ENCODE results near the gene PRSS36. TPM values are rescaled to one million over a fixed set of nuclear protein-coding genes. Genes with fewer than 3 reads are reported as not detected.

Gene PRSS36
- total and polyA plus RNA-seq, 9 of the 15 experiments (the other 6 are each of a cell fraction or from before 2014, with no cell fraction given): 0.09 to 1.2 (median 0.54) TPM; not detected in 2

DNA sequence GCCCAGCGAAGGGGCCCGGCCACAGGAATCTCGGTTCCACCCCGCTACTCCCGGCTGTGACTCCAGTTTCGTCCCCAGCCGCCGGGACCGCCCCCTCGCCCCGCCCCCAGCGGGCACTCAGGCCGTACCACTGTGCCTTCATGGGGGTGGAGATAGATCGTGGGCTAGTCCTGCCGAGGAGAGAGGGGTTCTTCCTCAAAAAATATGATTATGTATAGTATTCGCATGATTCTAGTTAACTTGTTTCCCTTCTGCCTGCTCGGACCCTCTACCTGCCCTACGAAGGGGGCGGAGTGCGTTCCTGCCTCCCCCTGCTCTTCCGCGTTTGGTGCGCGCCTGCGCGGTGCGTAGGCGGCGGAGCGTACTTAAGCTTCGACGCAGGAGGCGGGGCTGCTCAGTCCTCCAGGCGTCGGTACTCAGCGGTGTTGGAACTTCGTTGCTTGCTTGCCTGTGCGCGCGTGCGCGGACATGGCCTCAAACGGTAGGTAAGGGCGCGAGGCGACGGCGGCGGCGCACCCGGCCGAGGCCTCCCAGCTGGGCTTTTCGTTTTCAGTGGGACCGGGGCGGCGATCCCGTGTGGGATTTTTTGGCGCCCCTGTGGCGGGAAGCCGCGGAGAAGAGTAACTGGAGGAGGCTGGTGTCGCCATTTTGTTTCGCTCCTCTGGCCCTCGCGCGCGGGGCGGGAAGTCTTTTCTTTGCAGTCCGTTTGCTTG, 30.0 kb upstream of the PRSS36 start, which contains the start of gene FUS (continued):
- TF ChIP-seq ZBTB40 (IDR thresholded peaks at IDR 0.05): peak; percentile 62; the same call in 1 of the 2 replicates
- no peak for TF ChIP-seq ZBTB40 (CRISPR knock-in tag; IDR thresholded peaks at IDR 0.05)
- peak; percentile 99 for TF ChIP-seq PML (IDR thresholded peaks at IDR 0.05; ENCODE audit: low read length)
- TF ChIP-seq LARP7 (IDR thresholded peaks at IDR 0.05): 0 out of 2 replicates have a peak, but pooled peaks have one; percentile 22
- TF ChIP-seq ELF4 (CRISPR knock-in tag; IDR thresholded peaks at IDR 0.05): no peak
- TF ChIP-seq TCF7L2 (IDR thresholded peaks at IDR 0.05; ENCODE audit: low read depth, low read length): peak; percentile 98
- TF ChIP-seq ZNF398 (CRISPR knock-in tag; IDR thresholded peaks at IDR 0.05): no peak
- no peak for TF ChIP-seq STAT5B (CRISPR knock-in tag; IDR thresholded peaks at IDR 0.05)
- TF ChIP-seq SMAD1 (IDR thresholded peaks at IDR 0.05; ENCODE audit: low read depth, low read length, partially characterized antibody): peak; percentile 98
- no peak for TF ChIP-seq SMARCA4 (IDR thresholded peaks at IDR 0.05)
- TF ChIP-seq GABPB1 (CRISPR knock-in tag; IDR thresholded peaks at IDR 0.05): peak; percentile 77; the same call in 1 of the 2 replicates
- TF ChIP-seq GATAD2B (IDR thresholded peaks at IDR 0.05; ENCODE audit: borderline replicate concordance): no peak; the same call in 1 of the 2 replicates
- 0 out of 2 replicates have a peak, but pooled peaks have one; percentile 39 for TF ChIP-seq ZSCAN32 (CRISPR knock-in tag; IDR thresholded peaks at IDR 0.05)
- peak in 1 of 2 experiments; percentile 96; a peak in 2 of 4 replicates for TF ChIP-seq KDM4B (IDR thresholded peaks at IDR 0.05; ENCODE audit: borderline replicate concordance in 2 of 2, low read depth in 1 of 2)
- no peak for TF ChIP-seq CREB5 (CRISPR knock-in tag; IDR thresholded peaks at IDR 0.05)

Data from K562 (cell line).